ENCODE results near the gene HDAC7.
A peak's percentile ranks its signal among the peaks of the same experiment; 100 is the strongest.
"Not testable (repeated sequence)": the region's sequence is repeated elsewhere in the genome, so short reads cannot be mapped to it uniquely, and the experiment has no call there.

Gene HDAC7

GRCh38 chr12:47828008-47828975, 8.6 kb upstream of the HDAC7 start:
- no peak for DNase-seq

- no peak for DNase-seq
Measured at GRCh38 chr12:47825173-47825639, 5.5 kb upstream of the HDAC7 start.

- no peak for DNase-seq
Measured at GRCh38 chr12:47824635-47825034, 4.9 kb upstream of the HDAC7 start.

- DNase-seq, result peak; percentile 84
Measured at GRCh38 chr12:47824198-47824597, 4.5 kb upstream of the HDAC7 start.

- DNase-seq, result no peak
Measured at GRCh38 chr12:47823422-47824086, 3.9 kb upstream of the HDAC7 start.

- no peak for DNase-seq
Measured at GRCh38 chr12:47822863-47823262, 3.2 kb upstream of the HDAC7 start.

- no peak for DNase-seq
Measured at GRCh38 chr12:47822401-47822800, 2.7 kb upstream of the HDAC7 start.

GRCh38 chr12:47821346-47821706, 1.6 kb upstream of the HDAC7 start:
- DNase-seq, result no peak

- DNase-seq, result no peak
Measured at GRCh38 chr12:47820631-47821345, 1.1 kb upstream of the HDAC7 start.

- DNase-seq, result peak; percentile 42
Measured at GRCh38 chr12:47819138-47819895, 386 bp downstream of the HDAC7 start.

- DNase-seq, result no peak
Measured at GRCh38 chr12:47818467-47819137, 1.1 kb downstream of the HDAC7 start.

- no peak for DNase-seq
Measured at GRCh38 chr12:47818007-47818376, 1.7 kb downstream of the HDAC7 start.

- DNase-seq, result no peak
Measured at GRCh38 chr12:47817272-47818006, 2.3 kb downstream of the HDAC7 start.

GRCh38 chr12:47816403-47817271, 3.1 kb downstream of the HDAC7 start:
- no peak for DNase-seq

- not testable (repeated sequence) for DNase-seq
Measured at GRCh38 chr12:47815447-47815846, 4.3 kb downstream of the HDAC7 start.

- DNase-seq, result no peak
Measured at GRCh38 chr12:47814539-47815170, 5.0 kb downstream of the HDAC7 start.

- DNase-seq, result no peak
Measured at GRCh38 chr12:47813511-47814196, 6.0 kb downstream of the HDAC7 start.

- DNase-seq, result peak; percentile 96
Measured at GRCh38 chr12:47812797-47813510, 6.7 kb downstream of the HDAC7 start.

Measured in CD4-positive, alpha-beta T cell treated with Interleukin-4 for 4 hours (primary cell).